Kidney capillary endothelial cell (primary cell): ENCODE results near the gene FGF22.
A peak's percentile ranks its signal among the peaks of the same experiment; 100 is the strongest.
"Not testable (repeated sequence)": the region's sequence is repeated elsewhere in the genome, so short reads cannot be mapped to it uniquely, and the experiment has no call there.

Experiments
- DNase-seq: peaks from one replicate; pipeline ENCODE4 v3.0.0-alpha.2; 2018; ENCODE audit warnings: low spot score

Gene FGF22

DNA sequence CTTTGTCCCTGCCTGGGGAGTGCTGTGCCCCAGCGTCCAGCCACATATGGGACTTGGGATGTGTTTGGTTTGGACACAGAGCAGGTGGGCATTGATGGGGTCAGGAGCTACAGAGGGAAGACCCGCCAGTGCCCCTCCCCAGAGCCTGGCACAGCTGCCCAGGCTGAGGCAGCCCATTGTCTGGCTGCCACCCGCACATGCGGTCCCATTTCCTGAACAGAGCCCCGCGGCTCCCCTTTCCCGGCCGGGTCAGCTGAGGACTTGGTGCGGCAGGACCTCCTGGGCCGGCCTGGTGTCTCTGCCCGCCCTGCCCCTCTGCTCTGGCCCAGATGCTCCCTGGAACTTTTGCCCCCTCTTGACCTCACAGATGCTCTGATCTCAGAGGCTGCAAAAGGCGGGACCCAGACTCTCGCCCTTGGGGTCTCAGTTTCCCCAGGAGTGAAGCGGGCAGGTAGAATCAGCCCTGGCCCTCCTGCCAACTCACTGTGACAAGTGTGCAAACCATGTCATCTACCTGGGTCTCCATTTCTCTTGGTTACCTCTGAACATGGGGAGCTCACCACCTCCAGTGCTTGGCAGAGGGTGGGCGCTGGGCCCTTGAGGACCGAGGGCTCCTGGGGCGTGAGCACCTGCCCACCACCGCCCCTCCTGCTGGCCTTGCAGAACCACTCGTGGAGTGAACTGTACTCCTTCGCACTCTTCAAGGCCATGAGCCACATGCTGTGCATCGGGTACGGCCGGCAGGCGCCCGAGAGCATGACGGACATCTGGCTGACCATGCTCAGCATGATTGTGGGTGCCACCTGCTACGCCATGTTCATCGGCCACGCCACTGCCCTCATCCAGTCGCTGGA lies 32.2 kb upstream of the FGF22 start:
- DNase-seq = no peak

DNA sequence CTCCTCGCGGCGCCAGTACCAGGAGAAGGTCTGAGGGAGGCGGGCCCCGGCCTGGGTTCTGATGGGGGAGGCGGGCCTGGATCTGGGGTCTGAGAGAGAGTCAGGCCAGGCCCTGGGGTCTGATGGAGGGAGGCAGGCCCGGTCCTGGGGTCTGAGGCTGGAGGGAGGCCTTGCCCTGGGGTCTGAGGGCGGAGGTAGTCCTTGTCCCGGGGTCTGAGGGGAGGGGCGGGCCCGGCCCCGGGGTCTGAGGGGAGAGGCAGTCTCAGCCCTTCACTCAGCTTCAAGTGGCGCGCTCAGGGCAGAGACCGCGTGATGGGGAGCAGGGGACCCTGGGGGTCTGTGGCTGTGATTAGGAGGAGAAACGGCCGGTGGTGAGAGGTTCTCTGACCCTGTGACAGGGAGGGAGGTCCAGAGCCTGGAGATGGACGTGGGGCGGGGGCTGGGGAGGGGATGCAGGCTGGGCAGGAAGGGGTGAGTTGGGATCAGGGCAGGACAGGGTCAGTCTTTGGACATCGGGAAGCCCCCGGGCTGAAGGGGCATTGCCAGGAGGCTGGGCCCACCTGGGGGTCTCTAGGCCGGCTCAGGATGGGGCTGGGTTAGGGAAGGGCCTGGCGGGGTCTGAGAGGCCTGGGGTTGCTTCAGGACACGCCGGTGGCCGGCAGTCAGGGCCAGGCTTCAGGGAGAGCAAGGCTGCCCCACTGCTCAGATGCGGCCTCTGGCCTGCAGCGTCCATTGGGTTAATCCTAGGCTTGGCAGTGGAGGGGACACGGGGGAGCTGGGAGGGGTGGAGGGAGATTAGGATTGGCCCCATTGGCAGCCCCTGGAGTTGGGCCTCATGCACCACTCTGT lies 31.3 kb upstream of the FGF22 start:
- no peak for DNase-seq

DNA sequence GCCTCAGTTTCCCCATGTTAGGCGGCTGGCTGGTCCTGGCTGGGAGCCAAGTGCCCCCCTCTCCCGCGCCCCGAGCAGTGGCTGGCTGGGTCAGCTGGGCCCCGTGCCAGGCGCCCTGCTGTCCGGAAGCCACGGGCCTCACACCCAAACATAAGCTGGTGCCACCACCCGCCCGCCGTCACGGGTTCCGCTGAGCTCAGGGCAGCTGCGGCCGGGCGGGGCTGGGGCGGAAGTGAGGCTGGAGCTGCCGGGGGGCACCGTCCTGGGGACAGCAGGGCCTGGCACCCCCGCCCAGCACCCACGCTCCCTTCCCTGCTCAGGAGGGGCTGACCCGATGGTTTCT lies 30.7 kb upstream of the FGF22 start:
- no peak for DNase-seq

DNA sequence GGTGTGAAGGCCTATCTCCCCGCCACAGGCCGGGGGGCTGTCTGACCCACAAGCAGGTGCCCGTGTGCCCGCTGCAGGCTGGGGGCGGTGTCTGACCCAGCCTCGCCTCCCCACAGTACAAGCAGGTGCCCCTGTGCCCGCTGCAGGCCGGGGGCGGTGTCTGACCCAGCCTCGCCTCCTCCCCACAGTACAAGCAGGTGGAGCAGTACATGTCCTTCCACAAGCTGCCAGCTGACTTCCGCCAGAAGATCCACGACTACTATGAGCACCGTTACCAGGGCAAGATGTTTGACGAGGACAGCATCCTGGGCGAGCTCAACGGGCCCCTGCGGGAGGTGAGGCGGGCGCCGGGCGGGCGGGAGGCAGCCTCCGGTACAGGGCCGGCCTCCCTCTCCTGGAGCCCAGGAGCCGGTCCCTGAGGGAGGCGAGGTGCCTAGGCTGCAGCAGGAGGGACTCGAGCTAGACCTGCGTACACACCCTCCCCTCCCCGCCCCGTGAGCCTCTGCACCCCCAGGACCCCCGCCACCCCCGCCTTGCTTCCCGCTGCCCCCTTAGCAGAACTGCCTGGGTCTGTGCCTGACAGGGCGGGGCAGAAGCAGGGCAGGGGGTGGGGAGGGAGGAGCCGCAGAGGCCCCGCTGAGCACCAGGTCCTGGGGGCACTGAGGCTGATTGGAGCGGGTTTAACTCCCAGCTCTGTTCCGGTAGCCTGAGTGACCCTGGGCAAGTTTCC lies 29.4 kb upstream of the FGF22 start:
- DNase-seq = no peak

DNA sequence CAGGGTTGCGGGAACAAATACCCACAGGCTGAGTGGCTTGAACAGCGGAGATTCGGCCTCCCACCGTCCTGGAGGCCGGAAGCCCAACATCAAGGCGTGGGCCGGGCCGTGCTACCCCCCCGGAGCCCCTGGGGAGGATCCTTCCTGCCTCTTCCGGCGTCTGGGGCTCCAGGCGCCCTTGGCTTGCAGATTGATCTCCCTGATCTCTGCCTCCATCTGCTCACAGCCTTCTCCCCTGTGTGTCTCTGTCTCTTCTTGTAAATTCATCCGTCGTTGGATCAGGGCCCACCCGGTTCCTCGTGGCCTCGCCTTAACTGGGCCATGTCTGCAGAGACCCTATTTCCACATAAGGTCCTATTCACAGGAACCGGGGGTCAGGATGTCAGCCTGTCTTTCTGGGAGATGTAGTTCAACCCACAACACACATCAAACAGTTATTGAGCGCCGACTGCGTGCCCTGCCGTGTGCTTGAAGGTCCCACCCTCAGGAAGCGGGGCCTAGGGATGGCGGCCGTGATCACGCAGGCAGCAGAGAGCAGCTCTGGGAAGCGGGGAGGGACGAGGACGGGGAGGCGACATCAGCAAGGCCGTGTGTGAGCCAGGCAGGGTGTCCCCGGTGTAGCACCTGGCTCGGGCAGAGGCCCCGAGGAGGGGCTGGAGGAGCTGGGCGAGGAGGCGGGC lies 28.7 kb upstream of the FGF22 start:
- peak; percentile 33 for DNase-seq

DNA sequence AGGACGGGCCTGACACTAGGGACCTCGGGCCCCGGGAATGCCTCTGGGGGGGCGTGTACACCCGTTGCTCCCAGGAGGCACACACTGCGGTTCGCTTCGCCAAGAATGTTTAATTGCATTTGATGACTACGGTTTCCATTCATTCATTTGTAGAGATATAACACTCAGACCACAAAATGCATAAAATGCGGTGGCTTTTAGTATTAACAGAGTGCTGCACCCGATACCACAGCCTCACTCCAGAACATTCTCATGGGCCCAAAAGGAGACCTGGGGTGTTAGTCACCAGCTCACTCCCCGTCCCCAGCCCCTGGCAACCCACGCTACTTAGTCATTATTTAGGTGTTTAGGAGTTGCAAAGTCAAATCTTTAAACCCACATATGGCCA lies 28.2 kb upstream of the FGF22 start:
- DNase-seq = no peak

DNA sequence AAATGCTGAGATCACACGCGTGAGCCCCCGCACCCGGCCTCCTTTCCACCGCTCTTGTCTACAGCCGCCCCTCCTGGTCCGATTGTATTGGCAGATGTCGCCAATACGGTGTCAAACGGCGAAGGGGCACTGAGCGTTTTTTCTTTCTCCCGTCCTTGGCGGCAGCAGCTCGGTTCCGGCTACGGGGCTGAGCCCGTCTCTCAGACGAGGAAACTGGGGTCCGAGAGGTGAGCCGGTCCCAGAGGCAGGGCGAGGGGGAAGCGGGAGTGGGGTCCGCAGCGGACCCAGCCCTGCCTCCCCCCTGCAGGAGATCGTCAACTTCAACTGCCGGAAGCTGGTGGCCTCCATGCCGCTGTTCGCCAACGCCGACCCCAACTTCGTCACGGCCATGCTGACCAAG lies 26.7 kb upstream of the FGF22 start:
- no peak for DNase-seq

DNA sequence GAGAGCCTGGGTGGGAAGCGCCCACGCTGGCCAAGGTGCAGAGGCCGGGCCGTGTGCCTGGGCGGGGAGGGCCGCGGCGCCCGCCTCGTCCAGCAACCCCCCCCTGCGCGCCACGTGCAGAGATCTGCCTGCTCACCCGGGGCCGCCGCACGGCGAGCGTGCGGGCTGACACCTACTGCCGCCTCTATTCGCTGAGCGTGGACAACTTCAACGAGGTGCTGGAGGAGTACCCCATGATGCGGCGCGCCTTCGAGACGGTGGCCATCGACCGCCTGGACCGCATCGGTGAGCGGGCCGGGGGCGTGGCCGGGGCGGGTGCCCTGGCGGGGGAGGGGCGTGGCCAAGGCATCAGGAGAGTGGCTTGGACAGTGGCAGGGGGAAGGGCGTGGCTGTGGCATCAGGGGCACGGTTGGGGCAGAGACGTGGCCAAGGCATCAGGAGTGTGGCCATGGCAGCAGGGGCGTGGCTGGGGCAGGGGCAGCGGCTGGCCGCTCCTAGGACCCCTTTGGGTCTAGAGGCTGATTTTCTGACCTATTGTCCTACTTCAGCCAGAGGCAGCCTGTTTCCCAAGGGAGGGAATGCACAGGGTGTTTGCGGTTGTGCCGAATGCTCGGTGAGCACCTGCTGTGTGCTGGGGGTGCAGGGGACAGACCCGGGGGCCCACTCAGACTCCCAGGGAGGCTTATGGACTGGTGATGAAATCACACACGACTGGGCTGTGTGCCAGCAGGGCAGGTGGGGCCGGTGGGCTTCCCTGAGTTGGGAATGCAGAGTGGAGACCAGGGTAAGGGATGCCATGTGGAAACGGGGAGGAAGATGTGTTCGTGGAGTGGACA lies 25.7 kb upstream of the FGF22 start:
- no peak for DNase-seq

DNA sequence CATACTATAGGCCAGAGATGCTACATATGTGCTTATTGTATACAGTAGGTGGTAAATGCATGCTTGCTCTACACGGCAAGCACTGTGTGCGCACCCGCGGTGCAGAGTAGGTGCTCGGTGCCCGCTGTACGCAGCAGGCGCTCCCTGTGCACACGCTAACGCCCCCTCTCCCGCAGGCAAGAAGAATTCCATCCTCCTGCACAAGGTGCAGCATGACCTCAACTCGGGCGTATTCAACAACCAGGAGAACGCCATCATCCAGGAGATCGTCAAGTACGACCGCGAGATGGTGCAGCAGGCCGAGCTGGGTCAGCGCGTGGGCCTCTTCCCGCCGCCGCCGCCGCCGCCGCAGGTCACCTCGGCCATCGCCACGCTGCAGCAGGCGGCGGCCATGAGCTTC lies 24.1 kb upstream of the FGF22 start:
- no peak for DNase-seq

DNA sequence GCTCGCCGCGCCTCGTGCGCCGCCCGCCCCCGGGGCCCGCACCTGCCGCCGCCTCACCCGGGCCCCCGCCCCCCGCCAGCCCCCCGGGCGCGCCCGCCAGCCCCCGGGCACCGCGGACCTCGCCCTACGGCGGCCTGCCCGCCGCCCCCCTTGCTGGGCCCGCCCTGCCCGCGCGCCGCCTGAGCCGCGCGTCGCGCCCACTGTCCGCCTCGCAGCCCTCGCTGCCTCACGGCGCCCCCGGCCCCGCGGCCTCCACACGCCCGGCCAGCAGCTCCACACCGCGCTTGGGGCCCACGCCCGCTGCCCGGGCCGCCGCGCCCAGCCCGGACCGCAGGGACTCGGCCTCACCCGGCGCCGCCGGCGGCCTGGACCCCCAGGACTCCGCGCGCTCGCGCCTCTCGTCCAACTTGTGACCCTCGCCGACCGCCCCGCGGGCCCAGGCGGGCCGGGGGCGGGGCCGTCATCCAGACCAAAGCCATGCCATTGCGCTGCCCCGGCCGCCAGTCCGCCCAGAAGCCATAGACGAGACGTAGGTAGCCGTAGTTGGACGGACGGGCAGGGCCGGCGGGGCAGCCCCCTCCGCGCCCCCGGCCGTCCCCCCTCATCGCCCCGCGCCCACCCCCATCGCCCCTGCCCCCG lies 23.5 kb upstream of the FGF22 start:
- DNase-seq = no peak

DNA sequence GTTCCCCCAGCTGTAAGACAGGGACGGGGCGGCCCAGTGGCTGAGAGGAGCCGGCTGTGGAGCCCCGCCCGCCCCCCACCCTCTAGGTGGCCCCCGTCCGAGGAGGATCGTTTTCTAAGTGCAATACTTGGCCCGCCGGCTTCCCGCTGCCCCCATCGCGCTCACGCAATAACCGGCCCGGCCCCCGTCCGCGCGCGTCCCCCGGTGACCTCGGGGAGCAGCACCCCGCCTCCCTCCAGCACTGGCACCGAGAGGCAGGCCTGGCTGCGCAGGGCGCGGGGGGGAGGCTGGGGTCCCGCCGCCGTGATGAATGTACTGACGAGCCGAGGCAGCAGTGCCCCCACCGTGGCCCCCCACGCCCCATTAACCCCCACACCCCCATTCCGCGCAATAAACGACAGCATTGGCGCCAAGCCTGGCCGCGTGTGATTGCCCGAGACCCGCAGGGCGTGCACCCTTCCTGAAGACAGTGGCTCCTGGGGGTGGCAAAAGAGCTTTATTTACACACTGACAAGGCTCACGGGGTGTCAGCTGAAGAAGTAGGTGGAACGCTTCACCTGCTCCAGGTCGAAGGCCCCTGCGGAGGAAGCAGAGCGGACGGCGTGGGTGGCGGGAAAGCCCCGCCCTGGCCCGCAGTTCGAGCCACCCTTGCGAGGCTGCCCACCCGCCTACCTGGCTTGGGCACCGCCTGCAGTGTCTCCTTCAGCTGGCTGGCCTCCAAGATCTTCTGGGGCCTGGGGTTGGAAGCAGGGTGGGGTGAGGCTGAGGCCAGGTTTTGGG lies 22.7 kb upstream of the FGF22 start:
- DNase-seq = no peak

DNA sequence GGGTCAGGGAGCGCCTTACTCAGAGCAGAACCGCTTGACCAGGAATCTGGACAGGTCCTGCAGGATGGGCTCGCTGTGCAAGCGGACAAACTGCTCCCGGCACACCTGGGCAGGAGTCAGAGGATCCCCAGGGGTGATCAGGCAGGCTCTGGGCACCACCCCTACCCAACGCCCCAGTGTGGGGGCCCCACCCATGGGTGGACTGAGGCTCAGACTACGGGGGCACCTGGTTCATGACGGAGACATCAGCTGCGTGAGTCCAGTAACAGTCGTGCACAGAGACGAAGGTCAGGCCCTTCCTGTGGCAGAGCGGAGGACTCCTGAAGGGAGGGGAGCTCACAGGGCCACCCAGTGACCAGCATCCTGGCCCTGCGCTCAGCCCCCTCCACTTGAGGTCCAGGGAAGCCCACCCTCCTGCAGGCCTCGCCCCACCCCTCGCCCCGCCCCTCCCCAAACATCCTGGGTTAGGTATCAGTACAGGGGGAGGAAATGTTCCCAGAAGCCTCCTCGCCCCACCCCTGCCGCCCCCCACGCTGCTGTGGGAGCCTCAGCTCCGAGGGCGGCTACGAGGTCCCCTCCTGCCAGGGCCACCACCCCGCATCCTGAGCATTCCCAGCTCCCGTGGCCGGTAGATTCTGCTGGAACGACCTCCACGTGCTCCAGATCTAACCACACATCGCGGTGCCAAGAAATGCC lies 22.0 kb upstream of the FGF22 start:
- no peak for DNase-seq

DNA sequence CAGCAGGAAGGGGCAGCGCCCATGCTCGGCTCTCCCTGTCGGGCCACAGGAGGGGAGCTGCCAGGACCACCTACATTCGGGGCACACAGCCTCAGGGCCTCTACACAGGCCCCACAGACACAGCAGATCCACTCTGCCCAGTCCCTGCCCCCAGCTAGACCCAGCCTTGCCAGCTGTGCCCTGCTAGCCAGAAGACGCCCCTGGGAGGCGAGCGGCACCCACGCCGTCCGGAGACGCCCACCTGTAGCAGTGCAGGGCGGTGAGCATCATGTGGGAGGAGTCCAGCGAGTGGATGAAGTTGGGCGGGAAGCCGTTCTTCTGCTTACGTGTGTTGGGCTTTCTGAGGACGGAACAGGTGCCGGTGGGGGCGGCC lies 21.4 kb upstream of the FGF22 start:
- no peak for DNase-seq

DNA sequence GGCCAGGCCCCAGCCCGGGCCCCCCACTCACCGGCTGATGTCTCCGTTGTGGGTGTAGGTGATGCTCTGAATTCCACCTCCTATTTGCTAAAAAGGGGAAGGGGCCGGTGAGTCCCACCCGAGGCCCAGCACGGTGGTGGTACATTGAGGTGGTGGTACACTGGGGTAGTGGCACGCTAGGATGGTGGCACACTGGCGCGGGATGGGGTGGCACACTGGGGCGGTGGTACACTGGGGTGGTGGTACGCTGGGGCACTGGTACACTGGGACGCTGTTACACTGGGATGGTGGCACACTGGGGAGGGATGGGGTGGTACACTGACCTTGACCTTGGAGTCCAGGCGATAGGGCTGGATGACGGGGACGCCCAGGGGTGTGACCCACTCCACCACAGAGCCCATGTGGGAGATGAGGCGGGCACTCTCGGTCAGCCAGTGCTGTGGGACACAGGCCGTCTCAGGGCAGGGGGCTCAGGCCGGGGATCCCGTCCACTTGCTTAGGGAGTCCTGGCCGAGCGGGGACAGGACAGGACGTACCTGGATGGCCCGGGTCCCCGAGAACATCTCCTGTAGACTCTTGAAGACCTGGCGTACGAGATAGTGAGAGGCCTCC lies 20.9 kb upstream of the FGF22 start:
- DNase-seq = no peak

DNA sequence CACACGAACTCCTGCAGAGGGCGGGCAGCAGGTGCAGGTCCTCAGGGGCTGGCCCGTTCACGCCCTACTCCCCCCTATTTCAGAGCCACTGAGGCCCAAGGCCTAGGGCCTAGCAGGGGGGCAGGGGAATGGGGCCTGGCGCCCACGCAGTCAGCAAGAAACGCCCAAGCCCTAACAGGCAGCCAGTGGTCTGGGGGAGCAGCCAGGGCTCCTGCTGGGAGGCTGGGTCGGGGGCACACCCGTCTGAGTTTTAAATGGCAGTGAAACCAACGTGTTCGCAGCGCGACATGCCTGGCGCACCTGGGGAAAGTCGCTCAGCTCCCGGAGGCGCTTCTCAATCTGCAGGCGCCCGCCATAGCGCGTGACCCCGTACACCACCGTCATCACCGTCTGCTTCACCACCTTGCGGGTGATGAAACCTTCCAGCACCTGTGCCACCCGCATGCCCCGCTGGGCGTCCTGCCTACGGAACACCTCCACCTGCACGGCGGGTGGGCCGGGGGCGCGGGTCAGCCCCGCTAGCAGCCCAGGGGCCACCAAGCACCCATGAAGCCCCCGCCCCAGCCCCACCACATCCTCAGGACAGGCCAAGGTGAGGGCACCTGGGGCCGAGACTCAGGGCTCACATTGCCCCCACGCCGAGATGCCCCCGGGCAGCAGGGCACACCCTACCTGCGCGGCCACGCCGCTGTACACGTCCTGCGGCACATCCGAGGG lies 20.2 kb upstream of the FGF22 start:
- DNase-seq = no peak

DNA sequence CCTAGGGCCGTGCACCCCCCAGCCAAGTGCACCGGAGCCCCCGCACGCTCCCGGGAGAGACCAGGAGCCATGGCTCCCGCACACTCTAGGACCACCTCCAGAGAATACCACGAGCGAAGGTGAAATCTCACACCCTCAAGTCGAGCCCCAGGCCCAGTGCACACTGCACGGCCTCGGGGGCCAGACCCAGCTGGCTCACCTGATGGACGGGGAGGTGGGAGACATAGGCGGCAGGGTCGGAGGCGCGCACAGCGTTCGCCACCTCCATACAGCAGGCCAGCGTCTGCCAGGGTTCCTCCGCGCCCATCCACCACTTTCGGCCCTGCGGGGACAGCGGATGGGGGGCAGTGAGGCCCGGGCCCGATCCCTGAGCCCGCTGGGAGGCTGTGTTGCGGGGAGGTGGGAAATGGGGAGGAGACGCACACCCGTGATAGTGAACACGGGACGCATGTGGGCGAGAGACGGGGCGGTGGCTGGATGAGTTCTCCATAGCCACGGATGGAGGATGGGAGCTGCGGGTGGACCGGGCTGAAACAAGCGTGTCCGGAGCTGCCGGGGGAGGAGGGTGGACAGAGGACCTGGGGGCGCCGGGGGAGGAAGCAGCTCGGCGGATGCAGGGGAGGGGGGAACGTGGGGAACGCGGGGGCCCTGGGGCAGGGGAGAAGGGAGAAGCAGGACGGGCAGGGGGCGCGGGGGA lies 19.4 kb upstream of the FGF22 start:
- no peak for DNase-seq

DNA sequence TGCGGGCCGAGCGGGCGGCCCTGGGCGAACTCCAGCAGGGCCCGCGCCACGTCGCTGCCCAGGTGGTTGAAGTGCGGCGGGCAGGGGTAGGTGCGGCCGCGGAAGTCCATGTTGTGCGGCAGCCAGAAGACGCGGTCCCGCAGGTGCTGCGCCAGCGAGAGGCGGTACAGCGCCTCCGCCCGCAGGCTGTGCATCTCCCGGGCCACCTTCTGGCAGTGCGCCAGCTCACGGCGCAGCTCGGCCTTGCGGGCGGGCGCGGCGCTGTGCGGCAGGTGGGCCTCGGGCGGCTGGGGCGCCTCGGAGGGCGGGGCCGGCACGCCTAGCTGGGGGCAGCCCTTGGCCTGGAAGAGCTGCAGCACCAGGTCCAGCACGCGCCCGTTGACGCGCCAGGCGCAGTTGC lies 18.5 kb upstream of the FGF22 start:
- not testable (repeated sequence) for DNase-seq

DNA sequence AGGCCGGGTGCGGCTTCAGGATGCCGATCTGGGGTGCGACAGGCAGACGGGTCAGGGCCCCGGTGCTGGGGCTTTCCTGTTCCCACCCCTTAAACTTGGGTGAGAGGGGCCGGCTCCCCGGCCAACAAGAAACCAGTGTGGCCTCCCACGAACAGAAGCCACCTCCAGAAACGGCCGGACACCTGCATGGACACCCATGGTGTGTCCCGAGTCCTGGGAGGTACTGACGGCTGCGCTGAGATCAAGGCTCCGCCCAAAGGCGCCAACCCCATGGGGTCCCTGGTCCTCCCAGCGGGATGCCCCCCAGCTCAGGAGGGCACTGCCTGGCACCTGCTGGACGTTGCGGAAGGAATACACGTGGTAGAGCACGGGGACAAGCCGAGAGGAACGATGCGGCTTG lies 17.9 kb upstream of the FGF22 start:
- no peak for DNase-seq
